ENCODE measurements around the gene SPRR4.

GRCh38 chr1:152965853-152966252 is 4.6 kb upstream of the SPRR4 start:
- TF ChIP-seq CTCF (IDR thresholded peaks at IDR 0.05 in 4 of 5, conservative IDR thresholded peaks at IDR 0.05 in 1 of 5) (no peak), POLR2A (IDR thresholded peaks at IDR 0.05) (no peak)

All from gastrocnemius medialis (tissue), 4 donors.